HG03175 (cell line): ENCODE results near the gene CACNA2D3.
"Not testable (repeated sequence)": the region's sequence is repeated elsewhere in the genome, so short reads cannot be mapped to it uniquely, and the experiment has no call there.

ENCODE experiments used
- ATAC-seq: cut with Tn5 transposase; IDR thresholded peaks from one replicate; pipeline ENCODE4 v1.9.1; 2021; ENCODE audit warnings: mild to moderate bottlenecking, moderate library complexity; ENCODE audit not compliant: unreplicated experiment

The CACNA2D3 gene

DNA sequence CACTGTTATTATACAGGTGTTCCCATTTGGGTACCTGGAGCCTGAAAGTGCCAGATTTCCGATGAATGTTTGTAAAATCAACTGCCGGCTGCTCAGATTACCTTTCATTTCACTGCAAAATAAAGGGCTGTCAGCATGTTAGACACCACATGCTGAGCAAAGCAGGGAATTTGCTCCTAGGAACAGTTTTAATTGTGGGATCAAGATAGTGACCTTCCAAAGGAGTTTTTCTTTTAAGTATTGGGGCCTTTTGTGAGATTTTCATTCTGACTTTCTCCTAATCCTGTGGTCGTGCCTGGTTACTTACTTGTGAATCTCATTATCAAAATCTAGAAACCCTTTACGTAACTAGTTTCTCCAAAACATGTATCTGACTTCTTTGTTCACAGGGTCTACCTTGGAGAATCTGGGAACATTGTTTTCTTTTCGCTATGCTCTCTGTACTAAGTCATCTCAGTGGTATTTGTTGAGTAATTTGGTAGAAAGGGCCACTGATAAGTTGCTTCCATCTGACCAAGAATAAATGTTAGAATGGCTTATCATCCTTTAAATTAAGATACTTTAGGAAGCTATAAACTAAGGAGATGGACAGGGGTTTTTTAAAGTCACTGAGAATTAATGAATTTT is 846.3 kb downstream of the CACNA2D3 start:
- no peak for ATAC-seq

DNA sequence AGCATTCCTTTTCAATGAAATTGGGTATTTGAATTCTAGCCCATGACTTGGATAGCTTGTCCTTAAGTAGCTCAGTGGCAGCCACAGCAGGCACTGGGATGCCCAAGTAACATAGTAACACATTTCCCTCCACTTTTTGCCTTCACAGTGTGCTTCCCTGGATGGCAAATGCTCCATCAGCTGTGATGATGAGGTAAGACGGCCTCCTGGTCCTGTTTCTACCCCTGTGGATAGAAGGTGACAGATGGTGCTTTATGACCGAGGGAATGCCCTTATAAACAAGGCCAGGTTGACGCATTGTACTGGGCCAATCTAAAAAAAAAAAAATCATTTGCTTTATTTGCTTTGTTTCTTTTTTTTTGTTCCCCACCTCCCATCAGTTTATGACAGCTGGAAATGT is 847.3 kb downstream of the CACNA2D3 start:
- ATAC-seq, result no peak

DNA sequence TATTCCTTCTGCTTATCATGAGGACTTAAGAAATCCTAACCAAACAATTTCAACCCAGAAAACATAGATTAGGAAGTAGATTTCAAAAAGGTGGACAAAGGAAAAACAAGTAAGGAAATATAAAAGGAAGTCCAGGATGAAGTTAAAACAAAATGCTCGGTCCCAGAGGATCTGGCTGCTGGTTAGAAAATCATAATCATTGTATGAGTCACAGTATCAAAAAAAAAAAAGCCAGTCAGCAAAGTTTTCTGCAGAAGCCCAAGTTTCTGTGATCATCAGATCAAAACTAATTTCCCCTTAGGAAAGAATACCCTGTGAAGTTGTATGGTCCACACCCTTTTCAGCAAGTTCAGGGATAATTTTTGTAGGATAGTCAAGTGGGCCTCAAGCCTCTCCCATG is 848.5 kb downstream of the CACNA2D3 start:
- ATAC-seq, result no peak

DNA sequence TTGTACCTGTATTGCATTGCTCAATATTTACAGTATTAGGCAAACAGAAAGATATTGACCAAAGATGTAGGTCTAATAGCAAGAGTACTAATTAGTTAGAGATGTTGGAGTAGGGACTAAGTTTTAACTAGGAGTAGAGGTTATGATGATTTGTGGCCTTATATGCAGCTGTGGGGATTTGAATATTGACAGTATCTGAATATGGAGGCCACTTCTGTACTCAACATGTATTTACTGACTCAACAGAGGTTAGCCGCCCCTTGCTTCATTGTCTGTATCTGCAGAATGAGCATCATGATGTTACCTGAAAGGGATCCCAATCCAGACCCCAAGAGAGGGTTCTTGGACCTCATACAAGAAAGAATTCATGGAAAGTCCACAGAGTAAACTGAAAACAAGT is 855.1 kb downstream of the CACNA2D3 start:
- no peak for ATAC-seq

DNA sequence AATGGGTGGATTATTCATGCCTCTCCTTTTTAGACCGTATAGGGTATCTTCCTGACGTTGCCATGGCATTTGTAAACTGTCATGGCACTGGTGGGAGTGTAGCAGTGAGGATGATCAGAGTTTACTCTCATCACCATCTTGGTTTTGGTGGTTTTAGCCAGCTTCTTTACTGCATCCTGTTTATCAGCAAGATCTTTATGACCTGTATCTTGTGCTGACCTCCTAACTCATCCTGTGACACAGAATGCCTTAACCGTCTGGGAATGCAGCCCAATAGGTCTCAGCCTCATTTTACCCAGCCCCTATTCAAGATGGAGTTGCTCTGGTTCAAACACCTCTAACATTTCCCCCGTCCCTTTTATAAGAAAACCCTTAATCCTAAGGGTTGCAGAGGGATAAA is 855.6 kb downstream of the CACNA2D3 start:
- not testable (repeated sequence) for ATAC-seq

DNA sequence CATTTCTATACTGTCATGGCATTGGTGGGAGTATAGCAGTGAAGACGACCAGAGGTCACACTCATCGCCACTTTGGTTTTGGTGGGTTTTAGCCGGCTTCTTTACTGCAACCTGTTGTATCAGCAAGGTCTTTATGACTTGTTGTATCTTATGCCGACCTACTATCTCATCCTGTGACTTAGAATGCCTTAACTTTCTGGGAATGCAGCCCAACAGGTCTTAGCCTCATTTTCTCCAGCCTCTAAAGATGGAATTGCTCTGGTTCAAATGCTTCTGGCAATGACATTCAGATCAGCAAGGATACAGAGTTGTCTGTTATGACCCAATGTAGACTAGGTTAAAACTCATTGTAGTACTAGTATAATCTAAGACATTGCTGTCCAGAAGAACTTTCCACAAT is 860.5 kb downstream of the CACNA2D3 start:
- no peak for ATAC-seq

DNA sequence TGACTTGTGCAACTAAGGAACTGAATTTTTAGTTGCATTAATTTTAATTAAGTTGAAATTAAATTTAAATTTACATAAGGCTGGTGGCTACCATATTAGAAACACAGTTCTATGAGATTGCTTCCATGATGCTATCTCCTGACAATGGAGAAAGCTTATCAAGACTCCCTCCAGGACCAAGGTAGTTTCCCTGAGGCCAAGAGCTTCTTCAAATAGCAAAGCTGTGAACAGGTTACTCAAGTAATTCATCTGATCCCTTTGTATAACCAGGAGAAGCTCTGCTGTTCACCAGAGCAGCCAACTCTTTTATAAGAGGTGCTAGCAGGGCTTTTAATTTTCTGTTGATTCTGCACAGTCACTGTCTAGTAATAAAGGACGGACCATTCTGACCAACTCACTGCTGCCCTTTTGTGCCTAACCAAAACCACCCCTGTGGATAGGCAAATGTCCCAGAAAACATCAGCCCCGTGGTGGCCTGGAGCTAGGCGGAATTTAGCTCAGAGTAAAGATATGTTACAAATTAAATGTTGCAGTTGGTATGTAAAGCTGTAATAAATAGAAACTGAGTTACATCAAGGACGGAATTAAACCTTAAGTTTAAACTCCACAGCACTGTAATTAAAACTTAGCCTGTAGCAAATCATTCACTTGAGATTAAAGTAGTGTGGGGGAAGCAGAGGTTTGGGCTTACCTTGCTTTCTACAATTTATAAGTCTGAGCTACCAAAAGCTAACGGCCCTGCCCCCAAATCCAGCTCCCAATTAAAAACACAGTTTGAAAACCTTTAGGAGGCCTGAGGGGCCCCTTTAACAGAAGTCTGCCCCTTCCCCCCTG is 861.1 kb downstream of the CACNA2D3 start:
- no peak for ATAC-seq

DNA sequence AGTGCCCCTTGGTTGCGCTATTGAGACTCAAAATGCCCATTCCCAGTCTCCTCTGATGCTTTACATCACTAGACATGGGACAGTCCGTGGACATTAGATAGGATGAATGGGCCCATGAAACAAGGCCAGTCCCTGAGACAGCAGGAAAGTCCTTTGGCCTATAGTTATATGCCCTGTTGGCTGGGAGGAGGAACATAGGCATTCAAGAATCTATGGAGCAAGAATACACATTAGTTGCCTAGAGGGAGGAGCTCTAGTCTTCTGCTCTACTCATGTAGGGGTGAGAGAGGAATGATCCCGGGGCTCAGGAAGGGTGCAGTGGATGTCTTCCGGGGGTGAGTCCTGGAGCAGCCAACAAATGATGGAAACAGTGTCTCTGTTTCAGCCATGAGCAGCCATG is 863.5 kb downstream of the CACNA2D3 start:
- no peak for ATAC-seq

DNA sequence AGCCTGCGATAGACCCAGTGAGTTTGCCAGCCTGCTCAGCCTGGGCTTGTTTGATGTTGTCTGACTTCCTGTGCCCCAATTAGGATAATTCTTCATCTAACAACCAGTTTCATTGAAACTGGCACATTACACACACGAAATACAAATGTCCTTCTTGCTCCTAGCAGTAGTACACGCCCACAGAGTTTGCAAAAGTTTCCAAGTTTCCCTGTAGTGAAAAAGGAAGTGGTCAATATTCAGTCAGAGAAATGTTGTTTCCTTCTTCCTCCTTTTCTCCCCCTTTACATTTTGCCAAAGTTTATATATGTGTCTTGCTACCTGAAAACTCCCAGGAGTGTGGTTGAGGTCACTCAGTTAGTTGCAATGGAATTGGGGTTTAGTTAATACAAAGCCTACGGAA is 863.9 kb downstream of the CACNA2D3 start:
- no peak for ATAC-seq

DNA sequence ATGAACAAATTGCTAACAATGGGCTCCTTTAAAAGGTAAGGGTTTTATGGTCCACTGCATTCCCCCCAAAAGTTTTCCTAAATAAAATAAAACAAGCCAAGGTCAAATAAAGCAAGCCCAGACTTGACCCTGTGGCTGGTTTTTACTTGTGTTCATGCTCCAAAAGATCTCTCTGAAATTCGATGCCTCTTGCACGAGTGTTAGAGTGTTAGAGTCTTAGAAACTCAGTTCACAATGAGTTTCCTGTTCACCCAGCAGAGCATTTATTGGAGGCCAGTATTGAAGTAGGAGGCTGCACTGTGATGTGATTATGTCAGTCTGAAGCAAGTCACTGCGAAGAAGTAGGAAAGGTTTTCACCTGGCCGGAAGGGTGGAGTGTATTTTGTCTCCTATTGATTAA is 865.4 kb downstream of the CACNA2D3 start:
- no peak for ATAC-seq

DNA sequence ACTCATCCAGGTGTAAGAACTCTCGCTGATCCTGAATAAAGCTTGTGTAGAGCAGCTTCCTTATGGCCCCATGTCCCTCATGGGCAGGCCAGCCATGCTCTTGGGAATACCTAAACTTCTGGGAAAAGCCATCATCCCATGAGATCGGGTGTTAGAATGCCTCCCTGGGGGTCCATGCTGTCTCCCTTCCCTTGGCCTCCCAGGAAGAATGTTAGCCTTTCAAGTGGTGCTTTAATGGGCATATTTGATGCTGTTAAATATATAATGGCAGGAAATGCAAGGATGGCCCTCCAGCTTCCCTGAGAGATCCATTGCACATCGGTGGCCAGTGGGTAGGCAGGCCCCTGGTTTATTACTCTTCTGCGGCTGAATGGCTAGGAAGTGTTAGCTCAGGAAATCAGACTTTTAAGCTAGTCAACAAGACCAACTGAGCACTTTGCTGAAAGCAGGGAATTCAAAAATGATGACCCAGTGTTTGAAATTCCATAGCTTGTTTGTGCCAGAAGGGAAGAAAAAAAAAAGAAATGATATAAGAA is 866.0 kb downstream of the CACNA2D3 start:
- ATAC-seq, result no peak

DNA sequence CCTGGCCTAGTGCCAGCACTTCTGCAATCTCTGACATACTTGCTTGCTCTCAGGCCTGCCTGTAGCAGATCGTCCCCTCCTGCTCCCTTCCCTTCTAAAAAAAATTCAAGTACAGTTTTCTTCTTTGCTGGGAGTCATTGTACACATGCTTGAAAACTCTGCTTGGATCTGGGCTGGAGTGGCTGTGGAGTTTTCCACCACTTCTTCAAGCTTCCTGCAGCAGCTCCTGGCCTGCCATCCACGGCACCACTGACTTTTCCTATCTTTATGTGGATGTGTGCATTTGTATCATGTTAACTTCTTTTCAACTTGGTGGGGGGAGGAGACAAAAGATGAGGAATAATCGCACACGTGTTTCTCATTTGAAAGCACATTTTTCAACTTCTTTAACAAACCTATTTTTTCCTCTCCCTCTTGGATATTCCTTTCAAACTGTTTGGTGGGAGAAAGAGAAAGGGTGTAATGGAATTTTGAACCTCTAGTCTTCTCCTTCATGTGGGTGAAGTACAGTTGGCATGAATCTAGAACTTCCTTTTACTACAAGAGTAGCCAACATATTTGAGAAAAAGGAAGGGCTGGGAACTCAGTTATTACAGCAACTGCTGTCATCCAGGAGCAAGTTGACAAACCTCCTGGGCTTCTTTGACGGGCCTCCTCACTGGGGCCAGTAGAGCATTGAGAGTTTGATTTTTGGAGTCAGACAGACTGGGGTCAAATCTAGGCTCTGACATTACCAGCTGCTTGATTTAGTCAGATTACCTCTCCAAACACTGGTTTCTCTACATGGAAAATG is 866.7 kb downstream of the CACNA2D3 start:
- no peak for ATAC-seq

DNA sequence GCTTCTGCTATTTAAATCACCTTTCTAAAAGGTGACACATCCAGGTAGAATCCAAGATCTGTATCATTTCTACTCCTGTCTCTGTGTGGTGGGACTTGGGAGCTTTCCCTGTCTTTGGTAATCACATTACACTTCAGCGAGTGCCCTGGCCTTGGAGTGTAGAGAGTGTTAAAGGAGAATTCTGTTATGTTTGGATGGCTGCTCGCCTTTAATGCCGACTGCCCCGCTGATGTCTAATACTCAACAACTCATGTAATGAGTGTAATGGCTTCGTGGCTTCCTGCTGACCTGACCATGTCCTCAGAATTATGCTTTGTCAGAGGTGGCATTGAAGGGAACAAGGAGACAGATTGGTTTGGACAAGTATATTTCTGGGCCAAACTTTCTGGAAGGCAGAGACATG is 871.8 kb downstream of the CACNA2D3 start:
- ATAC-seq, result no peak

DNA sequence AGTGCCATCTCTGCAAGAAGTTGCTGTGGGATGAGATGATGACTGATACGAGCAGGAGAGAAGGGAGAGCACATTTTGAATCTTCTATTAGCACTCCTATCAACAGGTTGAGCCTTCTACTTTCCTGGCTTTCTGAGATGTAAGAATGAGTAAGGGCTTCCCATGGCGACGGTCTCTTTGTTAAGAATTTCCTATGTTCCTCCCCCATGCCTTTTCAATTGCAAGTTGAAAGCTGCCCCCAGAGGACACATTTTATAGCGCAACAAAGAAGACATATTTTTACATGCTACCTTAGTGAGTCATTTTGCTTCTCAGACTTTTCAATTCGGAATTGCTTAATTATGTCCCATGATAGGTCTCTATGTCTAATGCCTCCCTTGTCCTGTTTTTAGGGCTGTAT is 876.8 kb downstream of the CACNA2D3 start:
- no peak for ATAC-seq

DNA sequence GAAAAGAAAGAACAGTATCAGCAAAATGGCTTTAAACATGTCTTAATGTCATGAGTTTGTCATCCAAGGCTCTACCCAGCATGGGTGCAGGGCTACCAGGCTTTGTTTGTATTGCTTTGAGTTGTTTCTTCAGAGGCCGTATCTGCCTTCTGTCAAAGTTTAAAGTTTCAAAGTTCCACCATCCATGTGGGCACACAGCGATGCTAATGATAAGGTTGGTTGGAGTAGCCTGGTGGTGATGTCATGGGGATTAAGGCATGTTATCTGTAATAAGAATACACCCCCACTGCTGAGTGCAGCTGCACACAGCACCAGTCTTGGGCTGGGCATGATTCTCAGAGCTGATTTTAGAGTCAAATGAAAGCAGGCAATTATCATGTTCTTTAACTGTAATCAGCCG is 877.5 kb downstream of the CACNA2D3 start:
- ATAC-seq, result no peak

DNA sequence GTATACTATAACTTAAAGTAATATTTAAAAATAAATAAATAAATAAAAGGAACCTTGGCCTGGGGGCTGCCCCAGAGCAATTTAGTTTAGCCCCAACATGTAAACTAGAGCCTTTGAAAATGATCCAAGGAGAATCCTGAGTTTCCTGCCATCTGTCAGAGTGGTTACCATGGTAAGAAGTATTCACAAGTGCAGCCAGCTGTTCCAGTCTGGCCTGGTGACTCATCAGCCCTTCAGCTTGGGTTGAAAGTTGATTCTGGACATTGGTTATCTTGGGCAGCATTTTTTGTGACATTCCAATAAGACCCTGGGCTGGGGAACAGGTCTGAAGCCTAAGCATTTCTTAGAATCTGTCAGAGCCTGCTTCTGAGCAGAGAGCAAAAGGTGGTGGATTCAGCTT is 878.2 kb downstream of the CACNA2D3 start:
- no peak for ATAC-seq

DNA sequence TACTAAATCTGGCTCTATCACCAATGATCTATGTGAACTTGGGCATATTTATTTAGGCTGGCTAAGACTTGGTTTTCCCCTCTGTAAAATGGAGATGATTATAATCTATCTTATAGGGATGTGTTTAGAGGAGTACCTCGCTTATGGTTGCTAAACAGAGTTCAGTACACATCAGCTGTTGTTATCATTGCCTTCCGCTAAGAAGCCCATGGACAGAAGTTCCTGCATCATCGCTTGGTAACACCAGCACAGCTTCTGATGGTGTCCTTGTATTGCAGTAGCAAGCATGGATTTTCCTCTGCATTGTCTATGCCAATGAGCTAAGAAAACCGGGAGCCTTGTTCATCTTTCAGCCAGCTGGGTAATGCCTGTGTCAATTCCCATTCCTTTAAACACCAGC is 878.6 kb downstream of the CACNA2D3 start:
- ATAC-seq, result no peak

DNA sequence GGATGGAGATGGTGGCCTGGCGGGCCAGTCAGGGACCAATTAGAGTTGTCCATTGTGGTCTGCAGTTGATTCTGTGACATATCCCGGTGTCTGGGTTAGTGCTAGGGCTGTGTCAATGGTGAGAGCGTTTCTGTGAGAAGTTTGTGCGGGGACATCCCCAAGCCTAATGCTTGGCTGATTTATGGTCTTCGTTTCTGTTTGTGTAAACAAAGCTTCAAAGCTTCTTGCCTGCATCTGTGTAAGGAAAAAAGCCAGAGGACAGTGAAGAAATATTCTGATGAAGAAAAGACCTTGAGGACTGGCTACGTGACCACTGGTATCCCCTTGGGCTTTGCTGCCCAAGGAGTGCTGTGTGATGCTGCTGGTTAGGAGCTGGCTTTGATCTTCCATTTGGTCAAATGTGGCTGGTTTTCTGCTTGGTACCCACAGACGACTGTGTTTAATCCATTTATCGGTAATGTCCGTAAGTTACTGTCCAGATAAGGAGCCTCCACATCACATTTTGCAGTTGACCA is 880.1 kb downstream of the CACNA2D3 start:
- ATAC-seq, result no peak

DNA sequence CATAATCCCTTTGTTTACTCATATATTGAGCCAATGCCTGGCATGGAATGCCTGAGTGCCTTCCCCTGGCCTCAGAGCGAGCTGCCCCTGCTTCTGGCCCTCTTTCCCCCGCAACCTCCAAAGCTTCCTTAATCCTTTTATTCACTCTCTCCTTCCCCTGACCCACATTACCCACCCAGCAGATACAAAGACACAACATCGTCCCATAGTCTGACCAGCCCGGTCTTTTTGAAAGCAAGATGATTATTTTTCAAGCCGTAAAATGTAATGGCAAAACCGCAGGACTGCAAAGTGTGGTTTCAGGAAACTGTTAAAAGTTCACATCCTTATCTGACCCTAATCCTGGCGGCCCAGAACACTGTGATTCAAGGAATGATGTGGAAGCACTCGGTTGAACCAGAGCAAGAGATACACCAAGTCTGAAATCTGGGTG is 883.9 kb downstream of the CACNA2D3 start:
- no peak for ATAC-seq

DNA sequence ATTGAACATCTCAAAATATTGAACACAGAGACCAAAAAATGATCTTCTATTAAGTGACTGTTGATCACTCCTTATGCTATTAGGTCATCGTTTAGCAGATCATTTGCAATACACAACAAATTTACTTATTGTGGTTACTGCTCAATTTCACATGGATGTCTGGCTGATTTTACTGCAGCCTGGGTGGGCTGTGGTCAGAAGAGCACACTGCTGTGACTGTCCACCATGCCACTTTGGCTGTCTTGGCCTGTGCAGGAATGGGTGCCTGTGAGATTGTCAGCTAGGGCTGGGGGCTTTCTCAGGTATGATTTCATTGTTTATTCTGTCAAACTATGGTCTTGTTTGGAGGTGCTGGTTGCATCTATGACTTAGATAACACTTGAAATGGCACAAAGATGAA is 885.6 kb downstream of the CACNA2D3 start:
- no peak for ATAC-seq

DNA sequence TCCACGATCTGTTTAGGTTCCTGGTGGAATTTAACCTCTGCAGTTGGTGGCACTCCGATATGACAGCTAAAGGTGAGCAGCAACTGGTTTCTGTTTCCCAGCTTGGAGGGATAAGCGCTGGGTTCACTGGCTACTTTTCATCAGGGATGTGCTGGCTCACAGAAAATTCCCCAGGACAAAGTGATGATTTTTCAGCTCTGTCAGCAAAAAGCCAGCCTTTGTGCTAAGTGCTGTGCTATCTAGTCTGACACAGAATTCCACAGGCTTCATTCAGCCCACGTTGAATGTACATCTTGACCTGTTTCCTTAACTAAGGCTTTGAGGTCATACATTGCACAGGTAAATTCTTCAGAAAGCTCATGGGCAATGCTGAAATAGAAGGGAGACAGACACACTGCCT is 887.0 kb downstream of the CACNA2D3 start:
- no peak for ATAC-seq
